ENCODE measurements around the gene SDF4. TPM values are rescaled to one million over a fixed set of nuclear protein-coding genes. Genes with fewer than 3 reads are reported as not detected.

The SDF4 gene
- total RNA-seq, 1 experiment from 2014 or later, result 82.0 TPM

- H3K9me3 Mint-ChIP-seq, result no peaks in the 10 kb centered on the region
- peak overlapping the region; percentile 12; the same call in 1 of the 2 replicates for H3K14ac ChIP-seq (ENCODE audit: insufficient read depth, low read length)
- no peak overlapping the region for H3K4me2 ChIP-seq (ENCODE audit: insufficient read depth, insufficient read length, low read length)
- H3K27me3 ChIP-seq (ENCODE audit: insufficient read depth, low read length), result no peaks in the 10 kb centered on the region
- no CpG with 5 or more reads among the region's 30 CpGs for WGBS (ENCODE audit: extremely low coverage, insufficient read length, low lambda C conversion rate)
- H3K27me3 Mint-ChIP-seq (ENCODE audit: low read depth), result no peaks in the 10 kb centered on the region; the same call in none of the 2 replicates
- no peak overlapping the region for H3K27ac Mint-ChIP-seq
- no peak overlapping the region for H4K5ac ChIP-seq (ENCODE audit: insufficient read length, low read depth, low read length)
- no peak overlapping the region for H3K4ac ChIP-seq (ENCODE audit: low read depth, low read length)
- peaks cover 0 to 9% of the 10 kb centered on the region in 2 experiments for H3K4me1 Mint-ChIP-seq
- H2AFZ ChIP-seq (ENCODE audit: low read length), result no peak overlapping the region
- H2AK5ac ChIP-seq (ENCODE audit: insufficient read length, low read length), result no peak overlapping the region
- no peaks in the 10 kb centered on the region for H3K9me3 ChIP-seq (ENCODE audit: control insufficient read depth, low read depth, low read length)
- DNase-seq, result no peak
- H2BK15ac ChIP-seq (ENCODE audit: low read depth, low read length), result no peak overlapping the region
- H3K18ac ChIP-seq (ENCODE audit: insufficient read length, low read depth, low read length), result no peak overlapping the region
- H3K23me2 ChIP-seq (ENCODE audit: insufficient read length, low read depth, low read length, poor library complexity, severe bottlenecking), result no peaks in the 10 kb centered on the region
- no peaks in the 10 kb centered on the region for H3K4me1 ChIP-seq (ENCODE audit: insufficient read depth, low read length)
- H3K27ac ChIP-seq (ENCODE audit: insufficient read length, low read depth, low read length), result no peak overlapping the region
- peaks cover 0 to 1% (median under 1%) of the 10 kb centered on the region in 3 experiments; a peak in 2 of 7 replicates for H3K36me3 Mint-ChIP-seq (ENCODE audit: insufficient read depth in 1 of 3, low read depth in 3 of 3)
- no peak overlapping the region for H4K8ac ChIP-seq (replicated peaks; ENCODE audit: insufficient read length, low read depth, low read length)
- no peak overlapping the region for H2BK120ac ChIP-seq (ENCODE audit: low read depth, low read length, poor library complexity, severe bottlenecking)
- no peaks in the 10 kb centered on the region for H3K79me1 ChIP-seq (ENCODE audit: insufficient read depth, low read depth, low read length, poor library complexity, severe bottlenecking)
- no peak overlapping the region for H4K91ac ChIP-seq (ENCODE audit: insufficient read length, low read depth, low read length)
- no peak overlapping the region for H3T11ph ChIP-seq (ENCODE audit: low read length)
- no peak overlapping the region for H3K56ac ChIP-seq (ENCODE audit: insufficient read length, low read depth, low read length)
- H4K20me1 ChIP-seq (ENCODE audit: control insufficient read depth, insufficient read depth, insufficient read length), result no peaks in the 10 kb centered on the region
- H3K23ac ChIP-seq (ENCODE audit: insufficient read length, low read depth, low read length), result no peak overlapping the region
- H2BK20ac ChIP-seq (ENCODE audit: low read depth, low read length, poor library complexity, severe bottlenecking), result no peak overlapping the region
- no peak overlapping the region for H2BK5ac ChIP-seq (ENCODE audit: insufficient read length, low read length)
- TF ChIP-seq CTCF (conservative IDR thresholded peaks at IDR 0.05), result no peak
- H3K4me3 Mint-ChIP-seq, result no peak overlapping the region
- no peak overlapping the region for H3K9ac ChIP-seq (ENCODE audit: extremely low read depth, insufficient read length, low read length)
- no peaks in the 10 kb centered on the region for H3K79me2 ChIP-seq (ENCODE audit: insufficient read depth, low read length)
- no peak overlapping the region for H2BK12ac ChIP-seq (ENCODE audit: insufficient read length, low read depth, low read length)
Observed at GRCh38 chr1:1239614-1240347, 8.0 kb upstream of the SDF4 start.

All from H9 (cell line).